Hematopoietic multipotent progenitor cell (in vitro differentiated cells): ENCODE data around the gene CCDC194. TPM values are rescaled to one million over a fixed set of nuclear protein-coding genes. Genes with fewer than 3 reads are reported as not detected.

ENCODE experiments used
- DNase-seq, 3 donors: peaks; one replicate each; pipeline ENCODE4 v3.0.0-alpha.2; 2011 to 2015; ENCODE audit warnings: low read depth in 2 of 3, low spot score in 2 of 3
- total RNA-seq: library from RNA; depleted of rRNA; stranded (reverse); fragments of >200 nt; gene quantifications from one replicate; pipeline ENCODE4 v1.2.3, GENCODE V29; 2012

The CCDC194 gene
- 0.27 TPM for total RNA-seq

- no peak for DNase-seq
Measured at GRCh38 chr19:17393914-17394313, at the start of gene CCDC194. TSS of gene CCDC194 (minus strand) at chr19:17394196. CDS start at chr19:17394158, 38 bp downstream.

- DNase-seq: peak in 2 of 3 donors; percentile 46 to 61
Measured at GRCh38 chr19:17441241-17442021, 47.4 kb upstream of the CCDC194 start.

- DNase-seq: no peak
Measured at GRCh38 chr19:17436874-17437267, 42.9 kb upstream of the CCDC194 start.

GRCh38 chr19:17436094-17436873 is 42.3 kb upstream of the CCDC194 start:
- DNase-seq: no peak

- no peak for DNase-seq
Measured at GRCh38 chr19:17435218-17435617, 41.2 kb upstream of the CCDC194 start.

- DNase-seq: no peak
Measured at GRCh38 chr19:17431417-17431816, 37.4 kb upstream of the CCDC194 start.

- no peak for DNase-seq
Measured at GRCh38 chr19:17429641-17430113, 35.7 kb upstream of the CCDC194 start.

GRCh38 chr19:17424743-17425365 is 30.9 kb upstream of the CCDC194 start:
- peak in 2 of 3 donors; percentile 75 to 78 for DNase-seq

GRCh38 chr19:17423429-17424208 is 29.6 kb upstream of the CCDC194 start:
- DNase-seq: no peak

GRCh38 chr19:17421942-17422341 is 27.9 kb upstream of the CCDC194 start:
- no peak for DNase-seq

GRCh38 chr19:17420475-17420924 is 26.5 kb upstream of the CCDC194 start:
- peak in 2 of 3 donors; percentile 56 to 67 for DNase-seq

GRCh38 chr19:17419621-17420474 is 25.9 kb upstream of the CCDC194 start, which contains the start of gene MVB12A:
TSS of gene MVB12A (plus strand) at chr19:17420047. CDS start at chr19:17420136, 89 bp downstream.
- DNase-seq: peak; percentile 93 to 99 (median 98)

GRCh38 chr19:17419154-17419620 is 25.2 kb upstream of the CCDC194 start:
- no peak for DNase-seq

GRCh38 chr19:17418710-17419109 is 24.7 kb upstream of the CCDC194 start:
- DNase-seq: no peak

GRCh38 chr19:17415121-17415520 is 21.1 kb upstream of the CCDC194 start:
- no peak for DNase-seq

- no peak for DNase-seq
Measured at GRCh38 chr19:17414097-17414496, 20.1 kb upstream of the CCDC194 start.

- no peak for DNase-seq
Measured at GRCh38 chr19:17411801-17412200, 17.8 kb upstream of the CCDC194 start.

GRCh38 chr19:17409990-17410389 is 16.0 kb upstream of the CCDC194 start:
- DNase-seq: no peak

GRCh38 chr19:17406887-17407196 is 12.8 kb upstream of the CCDC194 start:
- no peak for DNase-seq
